ENCODE data around the gene GGCX. TPM values are rescaled to one million over a fixed set of nuclear protein-coding genes. Genes with fewer than 3 reads are reported as not detected.

Gene GGCX
- total RNA-seq, 1 experiment from 2014 or later: 66.2 TPM

GRCh38 chr2:85511008-85511811 is 50.1 kb downstream of the GGCX start:
- Mint-ChIP-seq H3K4me1 (ENCODE audit: low read depth, unreplicated experiment) (peaks cover 13% of the 10 kb centered on the region), H3K36me3 (ENCODE audit: insufficient read depth, unreplicated experiment) (no peaks in the 10 kb centered on the region), H3K4me3 (ENCODE audit: low read depth, unreplicated experiment) (no peak overlapping the region), H3K27ac (ENCODE audit: unreplicated experiment) (no peak overlapping the region), H3K27me3 (ENCODE audit: unreplicated experiment) (no peaks in the 10 kb centered on the region), H3K9me3 (ENCODE audit: low read depth, unreplicated experiment) (no peaks in the 10 kb centered on the region)
- CTCF ChIA-PET: interaction anchor here (0.5 kb wide), 1 partner anchor 66 kb away, joined by 4 read pairs; the partner anchor contains the start of gene VAMP8
- no peak for DNase-seq
- no TSS peak for BruUV-seq (replicated peaks)
- TF ChIP-seq, protein P1, sequence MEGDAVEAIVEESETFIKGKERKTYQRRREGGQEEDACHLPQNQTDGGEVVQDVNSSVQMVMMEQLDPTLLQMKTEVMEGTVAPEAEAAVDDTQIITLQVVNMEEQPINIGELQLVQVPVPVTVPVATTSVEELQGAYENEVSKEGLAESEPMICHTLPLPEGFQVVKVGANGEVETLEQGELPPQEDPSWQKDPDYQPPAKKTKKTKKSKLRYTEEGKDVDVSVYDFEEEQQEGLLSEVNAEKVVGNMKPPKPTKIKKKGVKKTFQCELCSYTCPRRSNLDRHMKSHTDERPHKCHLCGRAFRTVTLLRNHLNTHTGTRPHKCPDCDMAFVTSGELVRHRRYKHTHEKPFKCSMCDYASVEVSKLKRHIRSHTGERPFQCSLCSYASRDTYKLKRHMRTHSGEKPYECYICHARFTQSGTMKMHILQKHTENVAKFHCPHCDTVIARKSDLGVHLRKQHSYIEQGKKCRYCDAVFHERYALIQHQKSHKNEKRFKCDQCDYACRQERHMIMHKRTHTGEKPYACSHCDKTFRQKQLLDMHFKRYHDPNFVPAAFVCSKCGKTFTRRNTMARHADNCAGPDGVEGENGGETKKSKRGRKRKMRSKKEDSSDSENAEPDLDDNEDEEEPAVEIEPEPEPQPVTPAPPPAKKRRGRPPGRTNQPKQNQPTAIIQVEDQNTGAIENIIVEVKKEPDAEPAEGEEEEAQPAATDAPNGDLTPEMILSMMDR (IDR thresholded peaks at IDR 0.05; ENCODE audit: unreplicated experiment): no peak
- intact Hi-C loops (cut with micrococcal nuclease; ENCODE audit: unreplicated experiment): no loop called here

- H3K9me3 Mint-ChIP-seq (ENCODE audit: low read depth, unreplicated experiment): no peaks in the 10 kb centered on the region
- no peak overlapping the region for H3K27ac Mint-ChIP-seq (ENCODE audit: unreplicated experiment)
- CTCF ChIA-PET: interaction anchor here (0.9 kb wide), 1 partner anchor 10 kb away, joined by 5 read pairs; no protein-coding TSS in a partner anchor
- H3K36me3 Mint-ChIP-seq (ENCODE audit: insufficient read depth, unreplicated experiment): peaks cover 14% of the 10 kb centered on the region
- peaks cover 40% of the 10 kb centered on the region for H3K4me1 Mint-ChIP-seq (ENCODE audit: low read depth, unreplicated experiment)
- intact Hi-C loops (cut with micrococcal nuclease; ENCODE audit: unreplicated experiment): no loop called here
- TF ChIP-seq, protein P1 (IDR thresholded peaks at IDR 0.05; ENCODE audit: unreplicated experiment): no peak
- no TSS peak for BruUV-seq (replicated peaks)
- DNase-seq: no peak
- no peak overlapping the region for H3K4me3 Mint-ChIP-seq (ENCODE audit: low read depth, unreplicated experiment)
- no peaks in the 10 kb centered on the region for H3K27me3 Mint-ChIP-seq (ENCODE audit: unreplicated experiment)
Measured at GRCh38 chr2:85506768-85507181, 54.5 kb downstream of the GGCX start.

DNA sequence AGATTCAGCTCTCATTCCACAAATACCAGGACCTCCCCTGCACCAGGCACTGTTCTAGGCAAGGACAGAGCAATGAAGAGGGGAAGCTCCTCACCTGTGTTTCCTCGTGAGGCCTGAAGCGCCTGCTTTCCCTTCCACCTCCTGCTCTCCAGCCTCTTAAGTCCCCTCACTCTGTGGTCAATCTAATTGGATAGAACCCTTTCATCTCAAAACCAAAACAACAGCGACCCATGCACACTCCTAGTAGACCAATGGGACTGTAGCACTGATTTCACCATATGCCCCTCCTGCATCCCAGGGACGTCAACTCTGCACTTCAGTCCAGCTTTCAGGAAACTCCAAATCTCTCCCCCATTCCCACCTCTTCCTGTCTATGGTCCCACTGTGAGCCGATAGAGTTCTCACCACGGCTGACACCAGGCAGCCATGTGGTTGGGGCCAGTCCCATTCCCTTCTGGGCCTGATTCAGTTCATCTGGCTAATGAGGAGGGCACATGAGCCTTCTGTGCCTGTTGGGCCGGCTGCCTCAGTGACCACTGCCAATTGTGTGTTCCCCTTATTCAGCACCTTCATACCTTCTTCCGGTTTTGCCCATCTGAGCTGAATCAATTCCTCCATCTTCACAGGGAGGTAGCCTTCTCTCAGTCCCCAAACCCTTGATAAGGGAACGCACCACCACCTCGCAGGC is 55.6 kb downstream of the GGCX start:
- DNase-seq: no peak
- CTCF ChIA-PET: interaction anchor here (0.8 to 1.4 kb wide), 6 partner anchors 10 to 86 kb away, joined by 4 to 11 read pairs (median 6); partner anchors contain the start of gene MAT2A
- H3K36me3 Mint-ChIP-seq (ENCODE audit: insufficient read depth, unreplicated experiment): peaks cover 14% of the 10 kb centered on the region
- intact Hi-C loops (cut with micrococcal nuclease; ENCODE audit: unreplicated experiment): no loop called here
- BruUV-seq (replicated peaks): no TSS peak
- no peaks in the 10 kb centered on the region for H3K27me3 Mint-ChIP-seq (ENCODE audit: unreplicated experiment)
- no peak overlapping the region for H3K4me3 Mint-ChIP-seq (ENCODE audit: low read depth, unreplicated experiment)
- H3K4me1 Mint-ChIP-seq (ENCODE audit: low read depth, unreplicated experiment): peaks cover 47% of the 10 kb centered on the region
- H3K9me3 Mint-ChIP-seq (ENCODE audit: low read depth, unreplicated experiment): no peaks in the 10 kb centered on the region
- peak overlapping the region; percentile 57 for H3K27ac Mint-ChIP-seq (ENCODE audit: unreplicated experiment)
- TF ChIP-seq, protein P1 (IDR thresholded peaks at IDR 0.05; ENCODE audit: unreplicated experiment): no peak

GRCh38 chr2:85504778-85505261 is 56.5 kb downstream of the GGCX start:
- H3K36me3 Mint-ChIP-seq (ENCODE audit: insufficient read depth, unreplicated experiment): peaks cover 14% of the 10 kb centered on the region
- peak overlapping the region; percentile 57 for H3K27ac Mint-ChIP-seq (ENCODE audit: unreplicated experiment)
- no TSS peak for BruUV-seq (replicated peaks)
- DNase-seq: peak; percentile 52
- no peak overlapping the region for H3K4me3 Mint-ChIP-seq (ENCODE audit: low read depth, unreplicated experiment)
- intact Hi-C loops (cut with micrococcal nuclease; ENCODE audit: unreplicated experiment): no loop called here
- H3K27me3 Mint-ChIP-seq (ENCODE audit: unreplicated experiment): no peaks in the 10 kb centered on the region
- peaks cover 49% of the 10 kb centered on the region for H3K4me1 Mint-ChIP-seq (ENCODE audit: low read depth, unreplicated experiment)
- no peaks in the 10 kb centered on the region for H3K9me3 Mint-ChIP-seq (ENCODE audit: low read depth, unreplicated experiment)
- TF ChIP-seq, protein P1 (IDR thresholded peaks at IDR 0.05; ENCODE audit: unreplicated experiment): no peak
- CTCF ChIA-PET: interaction anchor here (0.6 to 1.4 kb wide), 9 partner anchors 10 to 85 kb away, joined by 3 to 11 read pairs (median 4); partner anchors contain the start of gene MAT2A

All from Calu3 (cell line).